ENCODE data around the gene PRIMA1.

PRIMA1 gene

GRCh38 chr14:93716002-93716745, 72.1 kb downstream of the PRIMA1 start:
- Histone ChIP-seq H3K36me3 (ENCODE audit: control insufficient read depth, insufficient read depth, low read length, severe bottlenecking) (no peaks in the 10 kb centered on the region), H3K9ac (ENCODE audit: low read length) (no peak overlapping the region), H3K4me3 (ENCODE audit: low read length) (no peak overlapping the region), H3K9me3 (ENCODE audit: control insufficient read depth, low read length) (no peaks in the 10 kb centered on the region), H3K27me3 (replicated peaks; ENCODE audit: control insufficient read depth, insufficient read depth, low read length) (peaks cover 9% of the 10 kb centered on the region), H3K4me1 (ENCODE audit: control insufficient read depth, insufficient read depth, low read length) (no peaks in the 10 kb centered on the region)
- no peak for DNase-seq (ENCODE audit: low read depth)

- H3K9me3 ChIP-seq (ENCODE audit: control insufficient read depth, low read length) = no peaks in the 10 kb centered on the region
- no peak for DNase-seq (ENCODE audit: low read depth)
- no peaks in the 10 kb centered on the region for H3K4me1 ChIP-seq (ENCODE audit: control insufficient read depth, insufficient read depth, low read length)
These were observed 72.9 kb downstream of the PRIMA1 start for GRCh38 chr14:93715279-93715927.

DNA sequence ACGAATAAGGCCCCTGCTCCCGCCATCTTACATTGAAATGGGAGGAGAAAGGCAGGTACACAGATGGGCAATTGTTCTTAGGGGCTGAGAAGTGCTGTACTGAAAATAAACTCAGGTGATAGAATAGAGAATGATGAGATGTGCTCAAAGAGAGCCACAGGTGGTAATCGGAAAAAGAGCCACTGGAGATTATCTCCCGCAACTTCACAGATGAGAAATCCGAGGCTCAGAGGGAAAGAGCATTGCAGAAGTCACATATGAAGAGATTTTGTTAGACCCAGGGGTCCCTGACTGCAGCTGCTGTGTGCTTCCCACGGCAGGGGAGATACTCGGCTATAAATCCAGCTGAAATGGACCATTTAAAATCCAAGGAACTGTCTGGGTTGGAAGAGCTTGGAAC, 73.7 kb downstream of the PRIMA1 start:
- Histone ChIP-seq H3K36me3 (ENCODE audit: control insufficient read depth, insufficient read depth, low read length, severe bottlenecking) (no peaks in the 10 kb centered on the region), H3K9ac (ENCODE audit: low read length) (no peak overlapping the region), H3K9me3 (ENCODE audit: control insufficient read depth, low read length) (no peaks in the 10 kb centered on the region), H3K4me1 (ENCODE audit: control insufficient read depth, insufficient read depth, low read length) (no peaks in the 10 kb centered on the region), H3K4me3 (ENCODE audit: low read length) (no peak overlapping the region), H3K27me3 (replicated peaks; ENCODE audit: control insufficient read depth, insufficient read depth, low read length) (peaks cover 9% of the 10 kb centered on the region)
- DNase-seq (ENCODE audit: low read depth) = no peak

More at GRCh38 chr14:93715279-93715927, 72.9 kb downstream of the PRIMA1 start:
- H3K4me3 ChIP-seq (ENCODE audit: low read length) = no peak overlapping the region
- H3K27me3 ChIP-seq (replicated peaks; ENCODE audit: control insufficient read depth, insufficient read depth, low read length) = peaks cover 9% of the 10 kb centered on the region
- no peak overlapping the region for H3K9ac ChIP-seq (ENCODE audit: low read length)
- H3K36me3 ChIP-seq (ENCODE audit: control insufficient read depth, insufficient read depth, low read length, severe bottlenecking) = no peaks in the 10 kb centered on the region

GRCh38 chr14:93713726-93714405, 74.4 kb downstream of the PRIMA1 start:
- Histone ChIP-seq H3K9ac (ENCODE audit: low read length) (no peak overlapping the region), H3K4me3 (ENCODE audit: low read length) (no peak overlapping the region), H3K4me1 (ENCODE audit: control insufficient read depth, insufficient read depth, low read length) (no peaks in the 10 kb centered on the region), H3K27me3 (replicated peaks; ENCODE audit: control insufficient read depth, insufficient read depth, low read length) (peaks cover 9% of the 10 kb centered on the region), H3K9me3 (ENCODE audit: control insufficient read depth, low read length) (no peaks in the 10 kb centered on the region), H3K36me3 (ENCODE audit: control insufficient read depth, insufficient read depth, low read length, severe bottlenecking) (no peaks in the 10 kb centered on the region)
- no peak for DNase-seq (ENCODE audit: low read depth)

DNA sequence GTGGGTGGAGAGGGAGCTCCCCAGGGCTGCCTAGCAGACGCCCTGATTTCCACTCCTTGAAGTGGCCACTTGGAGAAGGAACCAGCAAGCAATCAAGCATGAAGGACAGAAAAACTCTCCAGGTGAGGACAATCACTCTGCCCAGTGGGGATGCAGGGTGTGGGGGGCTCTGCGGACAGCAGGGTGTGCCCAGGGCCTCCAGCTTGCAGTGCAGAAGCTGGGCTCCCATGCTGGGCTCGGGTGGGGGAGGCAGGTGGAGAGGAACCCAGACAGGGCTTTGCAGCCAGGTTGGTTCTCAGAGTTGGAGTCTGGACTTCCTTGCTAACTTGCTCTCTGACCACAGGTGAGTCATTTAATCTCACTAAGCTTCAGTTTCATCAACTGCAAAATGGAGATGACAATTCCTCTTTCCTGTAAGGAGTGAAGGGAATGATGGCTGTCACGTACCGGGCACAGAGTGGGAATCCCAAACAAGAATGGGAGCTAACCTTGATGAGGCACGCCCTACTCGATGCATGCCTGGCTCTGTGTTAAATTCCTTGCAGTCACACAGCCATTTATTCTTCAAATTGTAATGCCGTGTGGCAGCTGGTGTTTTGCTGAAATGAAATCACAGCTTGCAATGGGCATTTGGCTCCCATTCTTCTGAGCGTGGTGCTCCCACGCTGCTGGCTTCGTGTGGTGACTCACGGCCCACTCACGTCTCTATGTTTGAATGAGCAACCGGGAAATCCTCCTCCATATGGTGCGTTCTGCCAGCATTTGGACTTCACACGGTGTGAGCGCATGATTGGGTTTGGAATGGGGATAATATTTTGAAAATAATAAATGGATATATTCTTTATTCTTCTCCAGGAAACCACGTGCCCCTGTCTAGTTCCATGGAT, 75.2 kb downstream of the PRIMA1 start:
- no peak for DNase-seq (ENCODE audit: low read depth)
- Histone ChIP-seq H3K4me1 (ENCODE audit: control insufficient read depth, insufficient read depth, low read length) (no peaks in the 10 kb centered on the region), H3K27me3 (replicated peaks; ENCODE audit: control insufficient read depth, insufficient read depth, low read length) (peaks cover 9% of the 10 kb centered on the region), H3K9ac (ENCODE audit: low read length) (no peak overlapping the region), H3K4me3 (ENCODE audit: low read length) (no peak overlapping the region), H3K36me3 (ENCODE audit: control insufficient read depth, insufficient read depth, low read length, severe bottlenecking) (no peaks in the 10 kb centered on the region), H3K9me3 (ENCODE audit: control insufficient read depth, low read length) (no peaks in the 10 kb centered on the region)

GRCh38 chr14:93712079-93712837, 76.0 kb downstream of the PRIMA1 start:
- no peak overlapping the region for H3K4me3 ChIP-seq (ENCODE audit: low read length)
- no peaks in the 10 kb centered on the region for H3K4me1 ChIP-seq (ENCODE audit: control insufficient read depth, insufficient read depth, low read length)
- peaks cover 9% of the 10 kb centered on the region for H3K27me3 ChIP-seq (replicated peaks; ENCODE audit: control insufficient read depth, insufficient read depth, low read length)
- no peak for DNase-seq (ENCODE audit: low read depth)
- H3K36me3 ChIP-seq (ENCODE audit: control insufficient read depth, insufficient read depth, low read length, severe bottlenecking) = no peaks in the 10 kb centered on the region
- H3K9ac ChIP-seq (ENCODE audit: low read length) = no peak overlapping the region
- no peaks in the 10 kb centered on the region for H3K9me3 ChIP-seq (ENCODE audit: control insufficient read depth, low read length)

GRCh38 chr14:93709249-93709648, 79.0 kb downstream of the PRIMA1 start:
- Histone ChIP-seq H3K36me3 (ENCODE audit: control insufficient read depth, insufficient read depth, low read length, severe bottlenecking) (no peaks in the 10 kb centered on the region), H3K27me3 (replicated peaks; ENCODE audit: control insufficient read depth, insufficient read depth, low read length) (peaks cover 11% of the 10 kb centered on the region), H3K4me1 (ENCODE audit: control insufficient read depth, insufficient read depth, low read length) (no peaks in the 10 kb centered on the region), H3K9ac (ENCODE audit: low read length) (no peak overlapping the region), H3K9me3 (ENCODE audit: control insufficient read depth, low read length) (no peaks in the 10 kb centered on the region), H3K4me3 (ENCODE audit: low read length) (no peak overlapping the region)
- no peak for DNase-seq (ENCODE audit: low read depth)

- DNase-seq (ENCODE audit: low read depth) = no peak
- Histone ChIP-seq H3K4me3 (ENCODE audit: low read length) (no peak overlapping the region), H3K9me3 (ENCODE audit: control insufficient read depth, low read length) (no peaks in the 10 kb centered on the region), H3K27me3 (replicated peaks; ENCODE audit: control insufficient read depth, insufficient read depth, low read length) (peaks cover 7% of the 10 kb centered on the region), H3K9ac (ENCODE audit: low read length) (no peak overlapping the region), H3K4me1 (ENCODE audit: control insufficient read depth, insufficient read depth, low read length) (no peaks in the 10 kb centered on the region), H3K36me3 (ENCODE audit: control insufficient read depth, insufficient read depth, low read length, severe bottlenecking) (no peaks in the 10 kb centered on the region)
These were observed 79.5 kb downstream of the PRIMA1 start for GRCh38 chr14:93708800-93709199.

GRCh38 chr14:93708311-93708734, 80.0 kb downstream of the PRIMA1 start:
- no peak for DNase-seq (ENCODE audit: low read depth)

GRCh38 chr14:93707475-93707874, 80.8 kb downstream of the PRIMA1 start:
- DNase-seq (ENCODE audit: low read depth) = no peak
- peaks cover 5% of the 10 kb centered on the region for H3K27me3 ChIP-seq (replicated peaks; ENCODE audit: control insufficient read depth, insufficient read depth, low read length)
- H3K9me3 ChIP-seq (ENCODE audit: control insufficient read depth, low read length) = no peaks in the 10 kb centered on the region
- H3K36me3 ChIP-seq (ENCODE audit: control insufficient read depth, insufficient read depth, low read length, severe bottlenecking) = no peaks in the 10 kb centered on the region
- H3K4me3 ChIP-seq (ENCODE audit: low read length) = no peak overlapping the region
- H3K9ac ChIP-seq (ENCODE audit: low read length) = no peak overlapping the region
- H3K4me1 ChIP-seq (ENCODE audit: control insufficient read depth, insufficient read depth, low read length) = no peaks in the 10 kb centered on the region

More at GRCh38 chr14:93708311-93708734, 80.0 kb downstream of the PRIMA1 start:
- Histone ChIP-seq H3K27me3 (replicated peaks; ENCODE audit: control insufficient read depth, insufficient read depth, low read length) (peaks cover 5% of the 10 kb centered on the region), H3K4me1 (ENCODE audit: control insufficient read depth, insufficient read depth, low read length) (no peaks in the 10 kb centered on the region), H3K9me3 (ENCODE audit: control insufficient read depth, low read length) (no peaks in the 10 kb centered on the region), H3K9ac (ENCODE audit: low read length) (no peak overlapping the region), H3K36me3 (ENCODE audit: control insufficient read depth, insufficient read depth, low read length, severe bottlenecking) (no peaks in the 10 kb centered on the region), H3K4me3 (ENCODE audit: low read length) (no peak overlapping the region)

All from adipocyte (in vitro differentiated cells).